ENCODE data around the gene KRT77.
"Not testable (repeated sequence)": the region's sequence is repeated elsewhere in the genome, so short reads cannot be mapped to it uniquely, and the experiment has no call there.

Gene KRT77

GRCh38 chr12:52703424-52703823 is at the start of gene KRT77:
TSS of gene KRT77 (minus strand) at chr12:52703524. CDS start at chr12:52703434, 90 bp downstream.
- H3K27ac ChIP-seq, result no peak within 1 kb of the TSS
- no peak for TF ChIP-seq ZFX (IDR thresholded peaks at IDR 0.05)

- H3K27ac ChIP-seq, result no peak overlapping the region
- TF ChIP-seq CTCF (conservative IDR thresholded peaks at IDR 0.05) (no peak), ZFX (IDR thresholded peaks at IDR 0.05) (no peak)
These were observed 49.2 kb upstream of the KRT77 start for GRCh38 chr12:52752516-52752915.

- no peak overlapping the region for H3K27ac ChIP-seq
- TF ChIP-seq CTCF (conservative IDR thresholded peaks at IDR 0.05) (no peak), ZFX (IDR thresholded peaks at IDR 0.05) (no peak)
These were observed 48.5 kb upstream of the KRT77 start for GRCh38 chr12:52751795-52752194.

- H3K27ac ChIP-seq, result not testable (repeated sequence)
These were observed 47.2 kb upstream of the KRT77 start for GRCh38 chr12:52750532-52750931.

GRCh38 chr12:52749827-52750226 is 46.5 kb upstream of the KRT77 start:
- TF ChIP-seq ZFX (IDR thresholded peaks at IDR 0.05), result no peak
- no peak for TF ChIP-seq CTCF (conservative IDR thresholded peaks at IDR 0.05)
- H3K27ac ChIP-seq, result no peak overlapping the region

- H3K27ac ChIP-seq, result no peak overlapping the region
- TF ChIP-seq ZFX (IDR thresholded peaks at IDR 0.05) (no peak), CTCF (conservative IDR thresholded peaks at IDR 0.05) (no peak)
These were observed 45.3 kb upstream of the KRT77 start for GRCh38 chr12:52748578-52748977.

- TF ChIP-seq ZFX (IDR thresholded peaks at IDR 0.05) (no peak), CTCF (conservative IDR thresholded peaks at IDR 0.05) (no peak)
- no peak overlapping the region for H3K27ac ChIP-seq
These were observed 42.2 kb upstream of the KRT77 start for GRCh38 chr12:52745554-52745953.

- TF ChIP-seq CTCF (conservative IDR thresholded peaks at IDR 0.05), result no peak
- TF ChIP-seq ZFX (IDR thresholded peaks at IDR 0.05), result no peak
- H3K27ac ChIP-seq, result no peak overlapping the region
These were observed 41.3 kb upstream of the KRT77 start for GRCh38 chr12:52744493-52745156.
